HG03045 (cell line): ENCODE data around the gene CHRDL1.
"Not testable (repeated sequence)": the region's sequence is repeated elsewhere in the genome, so short reads cannot be mapped to it uniquely, and the experiment has no call there.

Source experiments
- ATAC-seq: cut with Tn5 transposase; IDR thresholded peaks from one replicate; pipeline ENCODE4 v1.9.1; 2021; ENCODE audit warnings: mild to moderate bottlenecking, moderate library complexity; ENCODE audit not compliant: unreplicated experiment

The CHRDL1 gene

GRCh38 chrX:110667706-110668105, 127.9 kb downstream of the CHRDL1 start:
- ATAC-seq, result no peak

GRCh38 chrX:110665223-110666002, 130.2 kb downstream of the CHRDL1 start:
- no peak for ATAC-seq

- ATAC-seq, result no peak
These were observed 138.5 kb downstream of the CHRDL1 start for GRCh38 chrX:110657073-110657472.

- not testable (repeated sequence) for ATAC-seq
These were observed 141.3 kb downstream of the CHRDL1 start for GRCh38 chrX:110654280-110654679.

- ATAC-seq, result no peak
These were observed 149.2 kb downstream of the CHRDL1 start for GRCh38 chrX:110646386-110646785.
